ENCODE measurements around the gene SRBD1.

Gene SRBD1

DNA sequence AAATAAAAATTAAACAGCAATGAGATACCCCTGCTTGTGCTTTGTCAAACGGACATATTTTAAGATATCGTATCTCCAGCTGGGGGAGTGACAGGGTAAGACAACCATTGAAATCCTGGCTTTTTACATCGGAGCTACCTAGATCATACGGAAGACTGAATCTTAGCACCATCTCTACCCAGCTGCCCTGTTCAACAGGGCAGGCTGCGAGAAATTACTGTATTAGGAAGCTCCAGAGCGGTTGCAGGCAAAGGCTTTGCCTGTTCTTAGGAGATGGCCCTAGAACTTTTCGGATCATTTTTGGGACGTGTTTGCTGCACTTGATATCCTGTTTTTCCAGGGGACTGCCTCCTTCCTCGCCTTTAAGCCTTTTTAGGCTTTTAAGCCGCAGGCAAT is 38.4 kb upstream of the SRBD1 start:
- TF ChIP-seq TAF1 (IDR thresholded peaks at IDR 0.05; ENCODE audit: borderline replicate concordance, insufficient read depth, low read length) (no peak), FOXP2 (optimal IDR thresholded peaks at IDR 0.05; ENCODE audit: borderline replicate concordance, extremely low read depth, extremely low read length, insufficient read depth) (no peak), POLR2AphosphoS5 (IDR thresholded peaks at IDR 0.05; ENCODE audit: low read depth, low read length) (no peak), SIN3A (IDR thresholded peaks at IDR 0.05; ENCODE audit: borderline replicate concordance, insufficient read depth, low read length) (no peak)

DNA sequence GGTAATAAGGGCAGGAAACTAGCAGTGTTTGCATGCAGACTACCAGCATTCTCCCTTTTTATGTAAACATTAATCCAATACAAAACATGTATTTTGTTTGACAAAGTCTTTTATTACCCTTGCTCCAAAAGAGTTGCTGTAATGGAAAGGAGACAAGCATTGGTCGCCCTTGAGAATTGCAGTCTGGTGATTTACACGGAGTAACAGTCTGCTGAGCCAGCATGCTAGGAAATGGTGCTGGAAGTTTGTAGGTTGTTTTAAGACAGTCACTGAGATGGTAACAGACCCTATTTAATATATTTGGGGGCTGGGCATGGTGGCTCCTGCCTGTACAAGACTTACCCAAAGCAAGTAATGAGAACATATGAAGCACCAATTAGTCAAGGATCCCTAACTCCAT is 37.6 kb upstream of the SRBD1 start:
- TF ChIP-seq SIN3A (IDR thresholded peaks at IDR 0.05; ENCODE audit: borderline replicate concordance, insufficient read depth, low read length), result no peak
- TF ChIP-seq TAF1 (IDR thresholded peaks at IDR 0.05; ENCODE audit: borderline replicate concordance, insufficient read depth, low read length), result no peak
- TF ChIP-seq FOXP2 (optimal IDR thresholded peaks at IDR 0.05; ENCODE audit: borderline replicate concordance, extremely low read depth, extremely low read length, insufficient read depth), result no peak
- no peak for TF ChIP-seq POLR2AphosphoS5 (IDR thresholded peaks at IDR 0.05; ENCODE audit: low read depth, low read length)
- TF ChIP-seq, protein P1, sequence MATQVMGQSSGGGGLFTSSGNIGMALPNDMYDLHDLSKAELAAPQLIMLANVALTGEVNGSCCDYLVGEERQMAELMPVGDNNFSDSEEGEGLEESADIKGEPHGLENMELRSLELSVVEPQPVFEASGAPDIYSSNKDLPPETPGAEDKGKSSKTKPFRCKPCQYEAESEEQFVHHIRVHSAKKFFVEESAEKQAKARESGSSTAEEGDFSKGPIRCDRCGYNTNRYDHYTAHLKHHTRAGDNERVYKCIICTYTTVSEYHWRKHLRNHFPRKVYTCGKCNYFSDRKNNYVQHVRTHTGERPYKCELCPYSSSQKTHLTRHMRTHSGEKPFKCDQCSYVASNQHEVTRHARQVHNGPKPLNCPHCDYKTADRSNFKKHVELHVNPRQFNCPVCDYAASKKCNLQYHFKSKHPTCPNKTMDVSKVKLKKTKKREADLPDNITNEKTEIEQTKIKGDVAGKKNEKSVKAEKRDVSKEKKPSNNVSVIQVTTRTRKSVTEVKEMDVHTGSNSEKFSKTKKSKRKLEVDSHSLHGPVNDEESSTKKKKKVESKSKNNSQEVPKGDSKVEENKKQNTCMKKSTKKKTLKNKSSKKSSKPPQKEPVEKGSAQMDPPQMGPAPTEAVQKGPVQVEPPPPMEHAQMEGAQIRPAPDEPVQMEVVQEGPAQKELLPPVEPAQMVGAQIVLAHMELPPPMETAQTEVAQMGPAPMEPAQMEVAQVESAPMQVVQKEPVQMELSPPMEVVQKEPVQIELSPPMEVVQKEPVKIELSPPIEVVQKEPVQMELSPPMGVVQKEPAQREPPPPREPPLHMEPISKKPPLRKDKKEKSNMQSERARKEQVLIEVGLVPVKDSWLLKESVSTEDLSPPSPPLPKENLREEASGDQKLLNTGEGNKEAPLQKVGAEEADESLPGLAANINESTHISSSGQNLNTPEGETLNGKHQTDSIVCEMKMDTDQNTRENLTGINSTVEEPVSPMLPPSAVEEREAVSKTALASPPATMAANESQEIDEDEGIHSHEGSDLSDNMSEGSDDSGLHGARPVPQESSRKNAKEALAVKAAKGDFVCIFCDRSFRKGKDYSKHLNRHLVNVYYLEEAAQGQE (IDR thresholded peaks at IDR 0.05; ENCODE audit: insufficient read depth in 1 of 2, low read depth in 2 of 2, low read length in 2 of 2), result no peak

DNA sequence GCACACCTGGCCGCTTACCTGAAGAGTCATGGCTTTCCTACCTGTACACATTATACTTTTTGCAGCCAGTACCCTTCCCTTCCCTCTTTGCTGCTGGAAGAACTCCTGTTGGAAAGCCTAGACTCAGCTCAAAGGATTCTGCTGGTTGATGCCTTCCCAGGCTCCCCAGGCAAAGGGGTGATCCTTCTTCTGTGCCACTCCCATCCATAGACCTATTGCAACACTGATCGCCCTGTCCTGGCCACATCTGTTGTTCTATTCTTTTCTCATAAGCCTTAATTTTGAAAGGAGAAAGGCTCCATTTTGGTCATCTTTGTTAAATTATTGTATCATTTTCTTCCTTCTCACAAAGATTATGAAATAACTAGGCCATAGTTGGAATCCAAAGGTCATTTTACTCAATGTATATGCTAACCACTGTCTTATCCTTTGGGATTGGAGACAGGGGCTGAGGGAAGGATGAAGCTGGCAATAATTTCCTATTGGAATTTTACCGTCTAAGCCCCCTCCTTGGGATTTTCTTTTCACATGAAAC is 37.0 kb upstream of the SRBD1 start:
- TF ChIP-seq, protein P1 (IDR thresholded peaks at IDR 0.05; ENCODE audit: insufficient read depth in 1 of 2, low read depth in 2 of 2, low read length in 2 of 2), result no peak
- TF ChIP-seq FOXP2 (optimal IDR thresholded peaks at IDR 0.05; ENCODE audit: borderline replicate concordance, extremely low read depth, extremely low read length, insufficient read depth), result no peak
- no peak for TF ChIP-seq TAF1 (IDR thresholded peaks at IDR 0.05; ENCODE audit: borderline replicate concordance, insufficient read depth, low read length)
- no peak for TF ChIP-seq POLR2AphosphoS5 (IDR thresholded peaks at IDR 0.05; ENCODE audit: low read depth, low read length)
- no peak for TF ChIP-seq SIN3A (IDR thresholded peaks at IDR 0.05; ENCODE audit: borderline replicate concordance, insufficient read depth, low read length)

DNA sequence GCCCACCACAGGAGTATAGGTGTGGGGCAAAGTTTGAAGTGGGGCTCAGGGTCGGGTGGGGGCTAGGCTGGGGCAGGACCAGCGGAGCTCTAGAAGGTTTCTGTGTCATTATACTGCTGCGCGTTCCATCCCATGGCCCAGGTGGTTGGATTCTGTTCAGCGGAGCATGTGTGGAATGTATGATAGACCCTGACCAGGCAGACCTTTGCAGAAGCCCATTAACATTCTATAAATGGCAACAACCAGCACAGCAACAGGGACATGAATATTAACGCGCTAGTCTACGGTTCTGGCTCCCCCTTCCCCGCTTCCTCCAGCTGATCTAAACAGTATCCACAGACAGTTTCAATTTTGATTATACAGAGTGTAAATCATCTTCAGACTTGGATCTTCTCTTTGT is 36.3 kb upstream of the SRBD1 start:
- TF ChIP-seq, protein P1 (IDR thresholded peaks at IDR 0.05; ENCODE audit: insufficient read depth in 1 of 2, low read depth in 2 of 2, low read length in 2 of 2), result no peak
- no peak for TF ChIP-seq SIN3A (IDR thresholded peaks at IDR 0.05; ENCODE audit: borderline replicate concordance, insufficient read depth, low read length)
- TF ChIP-seq TAF1 (IDR thresholded peaks at IDR 0.05; ENCODE audit: borderline replicate concordance, insufficient read depth, low read length), result no peak
- TF ChIP-seq FOXP2 (optimal IDR thresholded peaks at IDR 0.05; ENCODE audit: borderline replicate concordance, extremely low read depth, extremely low read length, insufficient read depth), result no peak
- no peak for TF ChIP-seq POLR2AphosphoS5 (IDR thresholded peaks at IDR 0.05; ENCODE audit: low read depth, low read length)

DNA sequence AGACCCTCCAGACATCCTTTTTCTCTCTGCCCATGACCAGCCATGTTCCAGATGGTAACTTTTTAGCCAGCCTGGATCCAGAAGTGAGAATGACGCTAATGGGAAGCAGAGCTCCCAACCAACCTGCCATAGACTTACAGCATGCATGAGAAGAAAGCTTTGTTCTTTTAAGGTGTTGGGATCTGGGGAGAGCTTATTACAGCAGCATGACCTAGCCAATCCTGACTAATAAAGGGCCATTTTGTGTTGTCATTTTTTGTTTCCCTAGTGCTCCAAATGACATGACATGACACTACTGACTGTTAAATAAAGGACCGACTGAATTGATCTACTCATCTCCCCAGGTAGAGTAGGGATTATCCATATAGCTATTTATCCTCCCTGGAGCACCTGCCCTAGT is 35.2 kb upstream of the SRBD1 start:
- TF ChIP-seq FOXP2 (optimal IDR thresholded peaks at IDR 0.05; ENCODE audit: borderline replicate concordance, extremely low read depth, extremely low read length, insufficient read depth), result no peak
- TF ChIP-seq, protein P1 (IDR thresholded peaks at IDR 0.05; ENCODE audit: insufficient read depth in 1 of 2, low read depth in 2 of 2, low read length in 2 of 2), result no peak
- no peak for TF ChIP-seq TAF1 (IDR thresholded peaks at IDR 0.05; ENCODE audit: borderline replicate concordance, insufficient read depth, low read length)
- no peak for TF ChIP-seq POLR2AphosphoS5 (IDR thresholded peaks at IDR 0.05; ENCODE audit: low read depth, low read length)
- no peak for TF ChIP-seq SIN3A (IDR thresholded peaks at IDR 0.05; ENCODE audit: borderline replicate concordance, insufficient read depth, low read length)

Measured in PFSK-1 (cell line).